Gastroesophageal sphincter (tissue), 4 donors: ENCODE measurements around the gene ARL10. TPM values are rescaled to one million over a fixed set of nuclear protein-coding genes. Genes with fewer than 3 reads are reported as not detected.

Experiments
- ATAC-seq: fragments of 150-250 bp; one replicate; pipeline ENCODE4 v1.9.1; 2016; ENCODE audit warnings: mild to moderate bottlenecking, moderate library complexity
- H3K27ac ChIP-seq, 4 donors: fragments of 200-600 bp; sonication (generic) in 3 of 4; 1 replicate in 3 of 4; 2 replicates in 1 of 4; pipeline ENCODE4 v1.5.1; 2016 to 2019
- H3K27me3 ChIP-seq: fragments of 200-600 bp; sonication (generic); one replicate; pipeline ENCODE4 v1.5.1; 2019
- H3K36me3 ChIP-seq, 2 donors: fragments of 200-600 bp; sonication (generic); one replicate each; pipeline ENCODE4 v1.5.1; 2019; ENCODE audit warnings: control low read depth in 1 of 2
- H3K4me1 ChIP-seq, 3 donors: fragments of 200-600 bp; sonication (generic); 1 replicate in 2 of 3; 2 replicates in 1 of 3; pipeline ENCODE4 v1.5.1; 2016 to 2019; ENCODE audit warnings: control low read depth in 2 of 3
- H3K4me3 ChIP-seq, 2 donors: fragments of 200-600 bp; sonication (generic); one replicate each; pipeline ENCODE4 v1.5.1; 2019; ENCODE audit warnings: mild to moderate bottlenecking in 1 of 2, moderate library complexity in 1 of 2
- H3K9me3 ChIP-seq, 3 donors: fragments of 200-600 bp; sonication (generic); one replicate each; pipeline ENCODE4 v1.5.1; 2017 to 2019; ENCODE audit warnings: control low read depth in 2 of 3
- EP300 ChIP-seq: sonication (generic); formaldehyde crosslinking; IDR thresholded peaks from one replicate; pipeline ENCODE4 v1.6.1; 2017; ENCODE audit warnings: antibody characterized with exemption, mild to moderate bottlenecking
- POLR2A ChIP-seq, 2 donors: fragments of 450-650 bp; IDR thresholded peaks; one replicate each; pipeline ENCODE4 v1.6.1; 2017; ENCODE audit warnings: antibody characterized with exemption in 2 of 2, mild to moderate bottlenecking in 2 of 2, moderate library complexity in 1 of 2
- POLR2AphosphoS5 ChIP-seq: sonication (generic); formaldehyde crosslinking; IDR thresholded peaks from one replicate; pipeline ENCODE4 v1.6.1; 2017; ENCODE audit warnings: antibody characterized with exemption
- WGBS, 2 donors: methylation state at CpG; one replicate each; pipeline ENCODE4 v1.1.5; 2018; ENCODE audit warnings: low coverage in 1 of 2; 5-methylcytosine and 5-hydroxymethylcytosine counted together
- total RNA-seq, 4 donors: library from RNA; depleted of rRNA; stranded (reverse); fragments of >200 nt; gene quantifications; one replicate each; pipeline ENCODE4 v1.1.0, GENCODE V29; 2016
- TF ChIP-seq, protein P1 (sequence below), 4 experiments: fragments of 200-600 bp in 2 of 4; fragments of 450-650 bp in 2 of 4; sonication (generic) in 1 of 4; IDR thresholded peaks; one replicate each; pipeline ENCODE4 v1.5.1; 2017 to 2019; ENCODE audit warnings: antibody characterized with exemption in 4 of 4, mild to moderate bottlenecking in 2 of 4, moderate library complexity in 2 of 4

The ARL10 gene
- total RNA-seq, 4 donors from 2014 or later = 4.4 to 23.3 (median 10.8) TPM

DNA sequence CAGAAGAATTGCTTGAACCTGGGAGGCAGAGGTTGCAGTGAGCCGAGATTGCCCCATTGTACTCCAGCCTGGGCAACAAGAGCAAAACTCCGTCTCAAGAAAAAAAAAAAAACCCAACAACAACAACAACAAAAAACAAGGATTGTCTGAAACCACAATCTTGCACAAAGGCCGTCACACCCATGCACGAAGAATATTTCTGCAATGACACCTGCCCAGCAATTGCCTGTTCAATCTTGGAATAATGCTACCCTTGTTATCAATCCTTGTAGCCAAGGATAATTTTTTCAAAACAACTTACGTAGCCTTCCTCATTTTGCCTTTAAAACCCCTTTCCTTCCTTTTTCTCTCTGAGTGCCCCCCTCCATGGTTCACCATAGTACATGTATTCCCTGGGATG, 54.8 kb downstream of the ARL10 start:
- ATAC-seq = no peak
- TF ChIP-seq, protein P1, sequence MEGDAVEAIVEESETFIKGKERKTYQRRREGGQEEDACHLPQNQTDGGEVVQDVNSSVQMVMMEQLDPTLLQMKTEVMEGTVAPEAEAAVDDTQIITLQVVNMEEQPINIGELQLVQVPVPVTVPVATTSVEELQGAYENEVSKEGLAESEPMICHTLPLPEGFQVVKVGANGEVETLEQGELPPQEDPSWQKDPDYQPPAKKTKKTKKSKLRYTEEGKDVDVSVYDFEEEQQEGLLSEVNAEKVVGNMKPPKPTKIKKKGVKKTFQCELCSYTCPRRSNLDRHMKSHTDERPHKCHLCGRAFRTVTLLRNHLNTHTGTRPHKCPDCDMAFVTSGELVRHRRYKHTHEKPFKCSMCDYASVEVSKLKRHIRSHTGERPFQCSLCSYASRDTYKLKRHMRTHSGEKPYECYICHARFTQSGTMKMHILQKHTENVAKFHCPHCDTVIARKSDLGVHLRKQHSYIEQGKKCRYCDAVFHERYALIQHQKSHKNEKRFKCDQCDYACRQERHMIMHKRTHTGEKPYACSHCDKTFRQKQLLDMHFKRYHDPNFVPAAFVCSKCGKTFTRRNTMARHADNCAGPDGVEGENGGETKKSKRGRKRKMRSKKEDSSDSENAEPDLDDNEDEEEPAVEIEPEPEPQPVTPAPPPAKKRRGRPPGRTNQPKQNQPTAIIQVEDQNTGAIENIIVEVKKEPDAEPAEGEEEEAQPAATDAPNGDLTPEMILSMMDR (IDR thresholded peaks at IDR 0.05) = no peak
- TF ChIP-seq EP300 = no peak
- TF ChIP-seq POLR2A (IDR thresholded peaks at IDR 0.05) = no peak
- no peak for TF ChIP-seq POLR2AphosphoS5
- Histone ChIP-seq H3K27me3 (no peaks in the 10 kb centered on the region), H3K27ac (no peak overlapping the region), H3K4me1 (peaks cover 0 to 16% (median 8%) of the 10 kb centered on the region in 3 donors), H3K36me3 (no peaks in the 10 kb centered on the region), H3K9me3 (no peaks in the 10 kb centered on the region), H3K4me3 (no peak overlapping the region)
- 80 to 88% methylated on average over 3 to 5 of the region's 5 CpGs for WGBS, 2 donors

DNA sequence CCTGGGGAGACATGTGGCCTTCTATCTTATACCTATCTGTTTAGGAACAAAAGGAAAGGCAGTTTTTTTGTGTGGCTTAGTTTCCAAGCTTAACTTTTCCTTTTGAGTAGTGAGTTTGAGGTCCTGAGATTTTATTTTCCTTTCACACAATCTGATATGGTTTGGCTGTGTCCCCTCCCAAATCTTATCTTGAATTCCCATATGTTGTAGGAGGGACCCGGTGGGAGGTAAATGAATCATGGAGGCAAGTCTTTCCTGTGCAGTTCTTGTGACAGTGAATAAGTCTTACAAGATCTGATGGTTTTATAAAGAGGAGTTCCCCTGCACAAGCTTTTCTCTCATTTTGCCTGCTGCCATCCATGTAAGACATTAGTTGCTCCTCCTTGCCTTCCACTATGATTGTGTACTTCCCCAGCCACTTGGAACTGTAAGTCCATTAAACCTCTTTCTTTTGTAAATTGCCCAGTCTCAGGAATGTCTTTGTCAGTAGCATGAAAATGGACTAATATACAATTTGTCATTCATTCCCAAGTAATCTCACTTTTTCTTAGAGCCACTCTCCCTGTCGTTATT, 55.8 kb downstream of the ARL10 start:
- H3K4me3 ChIP-seq = no peak overlapping the region
- TF ChIP-seq EP300 (no peak), POLR2A (IDR thresholded peaks at IDR 0.05) (no peak)
- TF ChIP-seq, protein P1 (IDR thresholded peaks at IDR 0.05) = no peak
- 63 to 64% methylated on average over 1 to 2 of the region's 2 CpGs for WGBS, 2 donors
- H3K9me3 ChIP-seq = no peaks in the 10 kb centered on the region
- no peak overlapping the region for H3K27ac ChIP-seq
- H3K36me3 ChIP-seq = no peaks in the 10 kb centered on the region
- peaks cover 3% of the 10 kb centered on the region for H3K27me3 ChIP-seq
- H3K4me1 ChIP-seq = peaks cover 0 to 8% (median 5%) of the 10 kb centered on the region in 3 donors
- no peak for ATAC-seq

DNA sequence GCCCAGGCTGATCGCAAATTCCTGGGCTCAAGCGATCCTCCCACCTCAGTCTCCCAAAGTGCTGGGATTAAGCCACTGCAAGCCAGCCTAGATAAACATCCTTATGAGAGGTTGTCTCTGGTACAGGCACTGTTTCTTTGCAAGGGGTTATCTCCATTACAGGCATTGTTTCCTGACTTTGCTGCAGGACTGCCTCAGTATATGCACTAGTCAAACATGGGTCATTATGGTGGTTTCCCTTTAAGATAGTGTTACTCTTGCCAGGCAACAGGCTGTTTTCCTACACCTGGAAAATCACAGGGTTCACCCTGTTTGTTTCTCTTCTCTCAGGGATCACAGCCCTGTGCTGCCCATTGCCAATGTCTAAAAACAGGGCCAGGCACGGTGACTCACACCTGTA, 58.9 kb downstream of the ARL10 start:
- no peak for ATAC-seq
- Histone ChIP-seq H3K4me3 (no peak overlapping the region), H3K27me3 (peaks cover 3% of the 10 kb centered on the region), H3K27ac (no peak overlapping the region), H3K9me3 (no peaks in the 10 kb centered on the region), H3K4me1 (no peaks in the 10 kb centered on the region), H3K36me3 (no peaks in the 10 kb centered on the region)
- TF ChIP-seq EP300 = no peak
- no peak for TF ChIP-seq POLR2AphosphoS5
- WGBS, 2 donors = 88% methylated on average over 3 of the region's 3 CpGs; no CpG with 5 or more reads in 1 of the 2 donors

DNA sequence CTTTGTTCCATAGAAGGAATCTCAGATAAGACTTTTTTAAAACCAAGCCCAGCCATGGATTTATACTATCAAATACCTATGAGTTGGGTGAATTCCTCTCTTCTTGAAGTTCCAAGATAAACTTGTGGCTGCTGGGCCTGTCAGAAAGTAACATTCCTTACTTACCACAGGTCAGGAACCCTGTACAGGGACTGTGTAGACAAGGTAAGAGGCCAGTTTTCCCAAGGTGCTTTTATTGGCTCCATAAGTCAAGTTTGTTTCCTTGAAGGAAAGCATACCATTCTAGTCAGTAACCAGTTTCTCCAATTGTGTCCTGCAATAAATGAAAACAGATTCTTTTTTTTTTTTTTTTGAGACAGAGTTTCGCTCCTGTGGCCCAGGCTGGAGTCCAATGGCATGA, 59.9 kb downstream of the ARL10 start:
- no peak overlapping the region for H3K27ac ChIP-seq
- no peak overlapping the region for H3K4me3 ChIP-seq
- no peak for ATAC-seq
- 86% methylated on average over 1 of the region's 1 CpG; no CpG with 5 or more reads in 1 of the 2 donors for WGBS, 2 donors
- H3K9me3 ChIP-seq = no peaks in the 10 kb centered on the region
- no peaks in the 10 kb centered on the region for H3K4me1 ChIP-seq
- peaks cover 3% of the 10 kb centered on the region for H3K27me3 ChIP-seq
- TF ChIP-seq POLR2AphosphoS5 (no peak), EP300 (no peak), POLR2A (IDR thresholded peaks at IDR 0.05) (no peak)
- TF ChIP-seq, protein P1 (IDR thresholded peaks at IDR 0.05) = no peak
- H3K36me3 ChIP-seq = no peaks in the 10 kb centered on the region

DNA sequence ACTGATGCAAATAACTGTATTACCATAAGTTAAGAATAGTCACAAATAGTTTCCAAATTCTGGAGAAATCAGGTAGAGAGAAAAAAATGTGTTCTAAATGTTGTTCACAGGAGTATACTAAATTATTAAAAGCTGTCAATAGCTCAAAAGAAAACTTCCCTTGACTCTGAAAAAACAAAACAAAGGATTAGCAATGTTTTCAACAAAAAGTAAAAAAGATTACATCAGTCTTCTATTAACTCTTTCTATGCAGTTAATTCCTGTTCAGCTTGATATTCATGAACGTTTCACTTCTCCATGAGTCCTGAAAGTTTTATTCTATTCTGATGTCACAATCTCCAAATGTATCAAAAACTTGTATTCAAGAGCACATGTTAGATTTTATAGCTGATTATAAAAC, 60.5 kb downstream of the ARL10 start:
- WGBS, 2 donors = 69 to 95% methylated on average over 1 of the region's 1 CpG
- Histone ChIP-seq H3K27ac (no peak overlapping the region), H3K9me3 (no peaks in the 10 kb centered on the region), H3K36me3 (no peaks in the 10 kb centered on the region), H3K4me3 (no peak overlapping the region), H3K27me3 (peaks cover 3% of the 10 kb centered on the region), H3K4me1 (no peaks in the 10 kb centered on the region)
- no peak for TF ChIP-seq POLR2A (IDR thresholded peaks at IDR 0.05)
- TF ChIP-seq EP300 = no peak
- TF ChIP-seq, protein P1 (IDR thresholded peaks at IDR 0.05) = no peak
- no peak for ATAC-seq
